SK-N-SH (cell line): Measurements from ENCODE around the gene COBLL1. TPM values are rescaled to one million over a fixed set of nuclear protein-coding genes. Genes with fewer than 3 reads are reported as not detected.

Source experiments
- CTCF ChIA-PET: fragments of 300-600, 350-600 bp; formaldehyde crosslinking; extraction: SDS; loops from one replicate; lab custom pipeline; 2021; lab: Yijun Ruan, JAX
- POLR2A ChIA-PET: fragments of 350-600 bp; sonication (Branson Sonifier 250); formaldehyde crosslinking; extraction: SDS; loops from one replicate; lab custom pipeline; 2020; ENCODE audit warnings: antibody characterized with exemption, inconsistent platforms; lab: Yijun Ruan, JAX
- DNase-seq: peaks from one replicate; pipeline ENCODE4 v3.0.0; 2012
- H2AFZ ChIP-seq: fragments of 200-600 bp; sonication (generic); 2 replicates; pipeline ENCODE4 v1.8.1; 2016; ENCODE audit warnings: antibody characterized with exemption, mild to moderate bottlenecking, low read depth
- H3F3A ChIP-seq: fragments of 200-600 bp; sonication (generic); replicated peaks from 2 replicates; pipeline ENCODE3; 2016; ENCODE audit warnings: antibody characterized with exemption, mild to moderate bottlenecking; ENCODE audit not compliant: insufficient read depth
- H3K27ac ChIP-seq, 2 experiments: fragments of 200-500 bp in 1 of 2; fragments of 200-600 bp in 1 of 2; sonication (Bioruptor generic) in 1 of 2; sonication (generic), shearing (Covaris generic) in 1 of 2; 2 replicates each; pipeline versions ENCODE4 v1.5.1 to v1.6.1; 2014 to 2016; ENCODE audit warnings: low read depth in 2 of 2, inconsistent platforms in 1 of 2, low read length in 1 of 2, mild to moderate bottlenecking in 1 of 2, mixed read lengths in 1 of 2
- H3K27me3 ChIP-seq: fragments of 200-600 bp; sonication (generic), shearing (Covaris generic); 2 replicates; pipeline ENCODE4 v1.6.1; 2016; ENCODE audit warnings: mixed run types; ENCODE audit not compliant: insufficient read depth
- H3K36me3 ChIP-seq, 2 experiments: fragments of 200-500 bp in 1 of 2; fragments of 200-600 bp in 1 of 2; sonication (Bioruptor generic) in 1 of 2; sonication (generic) in 1 of 2; replicated peaks in 1 of 2; 2 replicates each; pipeline versions ENCODE3 to v1.5.1; 2014 to 2016; ENCODE audit warnings: low read length in 1 of 2, mild to moderate bottlenecking in 1 of 2; ENCODE audit not compliant: insufficient read depth in 2 of 2, control insufficient read depth in 1 of 2
- H3K4me1 ChIP-seq, 2 experiments: fragments of 200-500 bp in 1 of 2; fragments of 200-600 bp in 1 of 2; sonication (Bioruptor generic) in 1 of 2; sonication (generic), shearing (Covaris generic) in 1 of 2; 2 replicates each; pipeline versions ENCODE4 v1.5.1 to v1.6.1; 2014 to 2016; ENCODE audit warnings: low read depth in 1 of 2, low read length in 1 of 2, mixed run types in 1 of 2; ENCODE audit not compliant: insufficient read depth in 2 of 2, control insufficient read depth in 1 of 2
- H3K4me2 ChIP-seq: fragments of 200-600 bp; sonication (generic), shearing (Covaris generic); 2 replicates; pipeline ENCODE4 v1.6.1; 2017; ENCODE audit warnings: mixed run types
- H3K4me3 ChIP-seq, 2 experiments: fragments of 200-500 bp in 1 of 2; fragments of 200-600 bp in 1 of 2; sonication (Bioruptor generic) in 1 of 2; sonication (generic), shearing (Covaris generic) in 1 of 2; 2 replicates each; pipeline versions ENCODE4 v1.5.1 to v1.8.1; 2014 to 2016; ENCODE audit warnings: low read depth in 2 of 2, inconsistent platforms in 1 of 2, low read length in 1 of 2, mild to moderate bottlenecking in 1 of 2, mixed read lengths in 1 of 2, moderate library complexity in 1 of 2
- H3K79me2 ChIP-seq: fragments of 200-600 bp; sonication (generic); 2 replicates; pipeline ENCODE4 v1.8.1; 2017; ENCODE audit warnings: mild to moderate bottlenecking; ENCODE audit not compliant: insufficient read depth
- H3K9ac ChIP-seq: fragments of 200-600 bp; sonication (generic); 2 replicates; pipeline ENCODE4 v1.6.1; 2017; ENCODE audit warnings: mixed run types
- H3K9me2 ChIP-seq: fragments of 200-600 bp; sonication (generic); 2 replicates; pipeline ENCODE4 v1.6.1; 2017; ENCODE audit warnings: mixed run types
- H3K9me3 ChIP-seq: fragments of 200-600 bp; sonication (generic); 2 replicates; pipeline ENCODE4 v1.6.1; 2017; ENCODE audit warnings: mixed run types, mild to moderate bottlenecking, moderate library complexity
- H4K20me1 ChIP-seq: fragments of 200-600 bp; sonication (generic); 2 replicates; pipeline ENCODE4 v1.6.1; 2017; ENCODE audit warnings: mild to moderate bottlenecking, mixed run types; ENCODE audit not compliant: insufficient read depth
- CHD2 ChIP-seq: fragments of 150-350 bp; IDR thresholded peaks from 2 replicates; pipeline ENCODE4 v1.6.1; 2018; ENCODE audit warnings: low read length; ENCODE audit not compliant: partially characterized antibody
- EP300 ChIP-seq, 2 experiments: IDR thresholded peaks; 2 replicates each; pipeline versions ENCODE4 v1.4.0 to v1.6.1; 2012; ENCODE audit warnings: borderline replicate concordance in 1 of 2, low read depth in 1 of 2, low read length in 1 of 2
- FOXM1 ChIP-seq: IDR thresholded peaks from 2 replicates; pipeline ENCODE4 v1.4.0; 2012; ENCODE audit warnings: low read depth, mild to moderate bottlenecking
- GABPA ChIP-seq: IDR thresholded peaks from 2 replicates; pipeline ENCODE4 v1.4.0; 2012; ENCODE audit warnings: low read depth, mild to moderate bottlenecking
- NRF1 ChIP-seq: IDR thresholded peaks from 2 replicates; pipeline ENCODE4 v1.6.1; 2012; ENCODE audit warnings: low read depth, mild to moderate bottlenecking, low read length
- RAD21 ChIP-seq: IDR thresholded peaks from 2 replicates; pipeline ENCODE4 v1.6.1; 2012; ENCODE audit warnings: mild to moderate bottlenecking, low read length
- RFX5 ChIP-seq: IDR thresholded peaks from 2 replicates; pipeline ENCODE4 v1.6.1; 2012; ENCODE audit warnings: mild to moderate bottlenecking, improper control_type of control experiment, low read length
- RXRA ChIP-seq: IDR thresholded peaks from 2 replicates; pipeline ENCODE4 v1.4.0; 2012; ENCODE audit warnings: low read depth, mild to moderate bottlenecking, borderline replicate concordance
- TAF1 ChIP-seq: IDR thresholded peaks from 2 replicates; pipeline ENCODE4 v1.6.1; 2012; ENCODE audit warnings: low read depth, mild to moderate bottlenecking, low read length, moderate library complexity, borderline replicate concordance
- YY1 ChIP-seq: IDR thresholded peaks from 2 replicates; pipeline ENCODE4 v1.4.0; 2012; ENCODE audit warnings: low read depth, mild to moderate bottlenecking
- WGBS: methylation state at CpG from one replicate; pipeline ENCODE4 v1.1.6; 2017; ENCODE audit warnings: low lambda C conversion rate; 5-methylcytosine and 5-hydroxymethylcytosine counted together
- polyA plus RNA-seq, 3 experiments: library from polyadenylated mRNA; depleted of rRNA; stranded (reverse); fragments of >200 nt; gene quantifications; 2 replicates each; pipeline ENCODE4 v1.2.3, GENCODE V29; 2012
- TF ChIP-seq, protein P1 (sequence below): IDR thresholded peaks from 2 replicates; pipeline ENCODE4 v1.4.0; 2012; ENCODE audit warnings: low read depth
- TF ChIP-seq, protein P2 (sequence below): IDR thresholded peaks from 2 replicates; pipeline ENCODE4 v1.6.1; 2012; ENCODE audit warnings: mild to moderate bottlenecking, low read depth, low read length, moderate library complexity
- TF ChIP-seq, protein P3 (sequence below): fragments of 200-600 bp; sonication (generic); IDR thresholded peaks from 2 replicates; pipeline ENCODE4 v1.6.1; 2017; ENCODE audit warnings: antibody characterized with exemption, mild to moderate bottlenecking, moderate library complexity
- TF ChIP-seq, protein P4 (sequence below): IDR thresholded peaks from 2 replicates; pipeline ENCODE4; 2012

The COBLL1 gene
- polyA plus RNA-seq, 1 of the 3 experiments (the other 2 are of a cell fraction) = 3.1 TPM

DNA sequence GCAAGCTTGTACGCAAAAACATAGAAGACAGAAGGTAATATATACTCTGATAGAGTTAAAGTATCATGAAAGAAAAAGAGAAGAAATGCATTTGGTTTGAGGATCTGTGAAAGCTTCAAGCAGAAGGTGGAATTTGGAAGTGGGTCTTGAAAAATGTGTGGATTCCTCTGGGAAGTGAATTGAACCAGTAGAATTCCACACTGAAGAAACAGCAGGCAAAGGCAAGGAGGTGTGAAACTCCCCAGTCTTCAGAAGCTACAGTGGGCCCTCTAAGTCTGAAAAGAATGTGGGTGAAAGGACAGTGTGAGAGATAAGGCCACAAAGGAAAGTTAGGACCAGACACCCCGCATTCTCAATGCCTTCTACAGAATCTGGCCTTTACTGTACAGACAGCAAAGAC is 25.6 kb downstream of the COBLL1 start:
- peaks cover 7% of the 10 kb centered on the region; the same call in 1 of the 2 replicates for H3K79me2 ChIP-seq
- DNase-seq = no peak
- no peak overlapping the region for H3K27ac ChIP-seq
- H3K9me2 ChIP-seq = no peaks in the 10 kb centered on the region
- ChIA-PET POLR2A (no interaction called here), CTCF (no interaction called here)
- H3K27me3 ChIP-seq = no peaks in the 10 kb centered on the region
- H3K4me3 ChIP-seq = no peak overlapping the region
- no peak overlapping the region for H3K9ac ChIP-seq
- no peak overlapping the region for H3K4me2 ChIP-seq
- H3F3A ChIP-seq = peaks cover 11% of the 10 kb centered on the region
- no peaks in the 10 kb centered on the region for H4K20me1 ChIP-seq
- H3K4me1 ChIP-seq = no peaks in the 10 kb centered on the region; a peak in 2 of 4 replicates
- TF ChIP-seq, protein P1, sequence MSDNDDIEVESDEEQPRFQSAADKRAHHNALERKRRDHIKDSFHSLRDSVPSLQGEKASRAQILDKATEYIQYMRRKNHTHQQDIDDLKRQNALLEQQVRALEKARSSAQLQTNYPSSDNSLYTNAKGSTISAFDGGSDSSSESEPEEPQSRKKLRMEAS = no peak
- TF ChIP-seq FOXM1 (no peak), RAD21 (no peak), YY1 (no peak), RXRA (no peak), CHD2 (no peak), NRF1 (no peak), EP300 (IDR thresholded peaks at IDR 0.05; ENCODE audit: borderline replicate concordance in 1 of 2, low read depth in 1 of 2, low read length in 1 of 2) (no peak), TAF1 (no peak), RFX5 (no peak), GABPA (no peak)
- TF ChIP-seq, protein P2, sequence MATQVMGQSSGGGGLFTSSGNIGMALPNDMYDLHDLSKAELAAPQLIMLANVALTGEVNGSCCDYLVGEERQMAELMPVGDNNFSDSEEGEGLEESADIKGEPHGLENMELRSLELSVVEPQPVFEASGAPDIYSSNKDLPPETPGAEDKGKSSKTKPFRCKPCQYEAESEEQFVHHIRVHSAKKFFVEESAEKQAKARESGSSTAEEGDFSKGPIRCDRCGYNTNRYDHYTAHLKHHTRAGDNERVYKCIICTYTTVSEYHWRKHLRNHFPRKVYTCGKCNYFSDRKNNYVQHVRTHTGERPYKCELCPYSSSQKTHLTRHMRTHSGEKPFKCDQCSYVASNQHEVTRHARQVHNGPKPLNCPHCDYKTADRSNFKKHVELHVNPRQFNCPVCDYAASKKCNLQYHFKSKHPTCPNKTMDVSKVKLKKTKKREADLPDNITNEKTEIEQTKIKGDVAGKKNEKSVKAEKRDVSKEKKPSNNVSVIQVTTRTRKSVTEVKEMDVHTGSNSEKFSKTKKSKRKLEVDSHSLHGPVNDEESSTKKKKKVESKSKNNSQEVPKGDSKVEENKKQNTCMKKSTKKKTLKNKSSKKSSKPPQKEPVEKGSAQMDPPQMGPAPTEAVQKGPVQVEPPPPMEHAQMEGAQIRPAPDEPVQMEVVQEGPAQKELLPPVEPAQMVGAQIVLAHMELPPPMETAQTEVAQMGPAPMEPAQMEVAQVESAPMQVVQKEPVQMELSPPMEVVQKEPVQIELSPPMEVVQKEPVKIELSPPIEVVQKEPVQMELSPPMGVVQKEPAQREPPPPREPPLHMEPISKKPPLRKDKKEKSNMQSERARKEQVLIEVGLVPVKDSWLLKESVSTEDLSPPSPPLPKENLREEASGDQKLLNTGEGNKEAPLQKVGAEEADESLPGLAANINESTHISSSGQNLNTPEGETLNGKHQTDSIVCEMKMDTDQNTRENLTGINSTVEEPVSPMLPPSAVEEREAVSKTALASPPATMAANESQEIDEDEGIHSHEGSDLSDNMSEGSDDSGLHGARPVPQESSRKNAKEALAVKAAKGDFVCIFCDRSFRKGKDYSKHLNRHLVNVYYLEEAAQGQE = no peak
- TF ChIP-seq, protein P3, sequence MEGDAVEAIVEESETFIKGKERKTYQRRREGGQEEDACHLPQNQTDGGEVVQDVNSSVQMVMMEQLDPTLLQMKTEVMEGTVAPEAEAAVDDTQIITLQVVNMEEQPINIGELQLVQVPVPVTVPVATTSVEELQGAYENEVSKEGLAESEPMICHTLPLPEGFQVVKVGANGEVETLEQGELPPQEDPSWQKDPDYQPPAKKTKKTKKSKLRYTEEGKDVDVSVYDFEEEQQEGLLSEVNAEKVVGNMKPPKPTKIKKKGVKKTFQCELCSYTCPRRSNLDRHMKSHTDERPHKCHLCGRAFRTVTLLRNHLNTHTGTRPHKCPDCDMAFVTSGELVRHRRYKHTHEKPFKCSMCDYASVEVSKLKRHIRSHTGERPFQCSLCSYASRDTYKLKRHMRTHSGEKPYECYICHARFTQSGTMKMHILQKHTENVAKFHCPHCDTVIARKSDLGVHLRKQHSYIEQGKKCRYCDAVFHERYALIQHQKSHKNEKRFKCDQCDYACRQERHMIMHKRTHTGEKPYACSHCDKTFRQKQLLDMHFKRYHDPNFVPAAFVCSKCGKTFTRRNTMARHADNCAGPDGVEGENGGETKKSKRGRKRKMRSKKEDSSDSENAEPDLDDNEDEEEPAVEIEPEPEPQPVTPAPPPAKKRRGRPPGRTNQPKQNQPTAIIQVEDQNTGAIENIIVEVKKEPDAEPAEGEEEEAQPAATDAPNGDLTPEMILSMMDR = no peak
- TF ChIP-seq, protein P4, sequence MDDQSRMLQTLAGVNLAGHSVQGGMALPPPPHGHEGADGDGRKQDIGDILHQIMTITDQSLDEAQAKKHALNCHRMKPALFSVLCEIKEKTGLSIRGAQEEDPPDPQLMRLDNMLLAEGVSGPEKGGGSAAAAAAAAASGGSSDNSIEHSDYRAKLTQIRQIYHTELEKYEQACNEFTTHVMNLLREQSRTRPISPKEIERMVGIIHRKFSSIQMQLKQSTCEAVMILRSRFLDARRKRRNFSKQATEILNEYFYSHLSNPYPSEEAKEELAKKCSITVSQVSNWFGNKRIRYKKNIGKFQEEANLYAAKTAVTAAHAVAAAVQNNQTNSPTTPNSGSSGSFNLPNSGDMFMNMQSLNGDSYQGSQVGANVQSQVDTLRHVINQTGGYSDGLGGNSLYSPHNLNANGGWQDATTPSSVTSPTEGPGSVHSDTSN = no peak
- WGBS = 93% methylated on average over 2 of the region's 2 CpGs
- H3K36me3 ChIP-seq = peaks cover 0 to 3% of the 10 kb centered on the region in 2 experiments
- H2AFZ ChIP-seq = no peak overlapping the region
- no peaks in the 10 kb centered on the region for H3K9me3 ChIP-seq
